Measurements from ENCODE around the gene TPK1.

TPK1 gene

DNA sequence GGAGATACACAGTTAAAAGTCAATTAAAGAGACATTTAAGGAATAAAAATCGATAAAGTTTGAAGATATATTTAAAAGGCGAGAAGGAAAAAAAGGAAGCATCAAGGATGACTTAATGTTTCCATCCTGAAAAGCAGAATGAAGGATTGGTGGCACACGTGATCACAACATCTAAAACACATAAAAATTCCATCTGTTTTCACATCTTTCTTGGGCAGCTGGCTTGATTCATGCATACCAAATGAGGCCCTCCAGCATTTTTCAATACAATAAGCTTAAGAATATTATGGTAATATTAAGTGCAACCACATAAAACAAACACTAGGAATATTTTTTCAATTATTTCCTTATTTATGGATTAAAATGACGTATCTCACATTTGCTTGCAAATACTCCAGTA lies 112.6 kb downstream of the TPK1 start:
- DNase-seq (ENCODE audit: low read depth): no peak

DNA sequence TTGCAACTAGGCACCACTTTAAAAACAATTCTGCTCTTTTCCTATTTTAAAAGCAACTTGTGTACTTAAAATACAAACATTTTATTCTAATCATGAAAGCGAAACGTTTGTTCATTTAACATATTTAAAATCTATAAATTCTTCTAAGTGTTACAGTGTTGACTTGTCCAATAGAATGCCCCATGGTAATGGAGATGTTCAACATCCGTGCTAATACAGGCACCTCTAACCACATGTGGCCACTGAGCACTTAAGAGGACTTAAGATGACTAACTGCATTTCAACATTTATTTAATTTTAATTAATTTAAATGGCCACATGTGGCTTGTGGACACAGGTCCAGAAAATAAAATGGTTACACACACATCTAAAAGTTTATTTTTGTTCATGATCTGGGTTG lies 115.1 kb downstream of the TPK1 start:
- DNase-seq (ENCODE audit: low read depth): no peak

DNA sequence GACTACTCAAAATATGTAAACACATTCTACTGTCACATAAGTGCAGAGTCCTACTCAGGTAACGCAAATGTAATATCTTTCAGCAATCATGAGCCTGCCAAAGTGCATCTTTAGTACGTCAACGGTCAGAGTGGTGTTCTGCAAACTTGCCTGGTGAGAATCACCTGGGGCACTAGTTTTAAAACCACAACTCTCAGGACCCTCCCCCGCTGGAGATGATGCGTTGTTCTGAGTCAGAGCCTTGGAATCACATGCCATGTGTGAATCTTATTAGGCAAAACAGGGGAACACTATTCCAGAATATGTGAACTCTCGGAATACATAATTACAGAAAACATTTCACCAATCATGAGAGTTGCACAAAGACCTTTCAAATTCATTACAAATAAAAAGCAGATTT lies 115.7 kb downstream of the TPK1 start:
- peak; percentile 1 for DNase-seq (ENCODE audit: low read depth)

DNA sequence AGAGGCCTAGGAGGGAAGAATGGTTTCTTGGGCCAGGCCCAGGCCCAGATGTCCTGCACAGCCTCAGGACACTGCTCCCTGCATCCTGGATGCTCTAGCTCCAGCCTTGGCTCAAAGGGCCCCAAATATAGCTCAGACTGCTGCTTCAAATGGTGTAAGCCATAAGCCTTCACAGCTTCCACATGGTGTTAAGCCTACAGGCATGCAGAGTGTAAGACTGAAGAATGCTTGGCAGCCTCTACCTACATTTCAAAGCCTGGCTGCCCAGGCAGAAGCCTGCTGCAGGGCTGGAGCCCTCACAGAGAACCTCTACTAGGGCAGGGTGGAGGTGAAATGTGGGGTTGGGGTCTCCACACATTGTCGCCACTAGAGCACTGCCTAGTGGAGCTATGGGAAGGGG lies 118.1 kb downstream of the TPK1 start:
- DNase-seq (ENCODE audit: low read depth): no peak

DNA sequence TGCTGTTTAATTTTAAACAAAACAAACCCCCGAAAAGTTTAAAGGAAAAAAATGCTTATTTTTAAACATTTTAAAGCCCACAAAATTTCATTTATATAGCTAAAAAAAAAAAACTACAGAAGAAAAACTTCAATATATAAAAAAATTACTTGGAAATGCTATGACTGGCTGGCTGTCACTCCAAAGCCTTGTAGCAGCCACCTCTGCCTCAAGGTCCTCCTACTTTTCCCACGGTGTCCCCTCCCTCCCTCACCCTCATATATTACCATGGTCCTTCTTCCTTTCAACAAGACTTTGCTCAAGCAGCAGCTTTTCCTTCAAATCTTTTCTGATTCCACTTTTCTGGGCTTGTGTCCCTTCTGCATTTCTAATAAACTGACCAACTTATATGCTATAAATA lies 122.0 kb downstream of the TPK1 start:
- no peak for DNase-seq (ENCODE audit: low read depth)

DNA sequence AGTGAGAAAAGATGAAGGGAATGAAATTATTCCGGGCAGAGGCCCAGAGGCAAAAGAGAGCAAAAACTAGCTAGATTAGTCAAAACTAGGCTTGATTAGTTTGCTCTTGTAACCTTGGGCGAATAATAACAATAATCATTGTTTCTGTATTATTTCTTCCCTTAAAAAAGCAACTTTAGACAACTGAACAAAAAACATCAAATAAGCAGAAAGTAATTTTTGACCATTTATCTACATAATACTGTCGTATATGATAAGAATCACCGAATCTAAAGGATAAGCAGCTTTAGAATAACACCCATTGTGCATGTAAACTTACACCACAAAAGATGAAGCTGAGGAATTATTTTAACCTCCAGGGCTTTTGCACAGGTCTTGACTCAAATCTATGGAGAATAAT lies 125.1 kb downstream of the TPK1 start:
- DNase-seq (ENCODE audit: low read depth): no peak

DNA sequence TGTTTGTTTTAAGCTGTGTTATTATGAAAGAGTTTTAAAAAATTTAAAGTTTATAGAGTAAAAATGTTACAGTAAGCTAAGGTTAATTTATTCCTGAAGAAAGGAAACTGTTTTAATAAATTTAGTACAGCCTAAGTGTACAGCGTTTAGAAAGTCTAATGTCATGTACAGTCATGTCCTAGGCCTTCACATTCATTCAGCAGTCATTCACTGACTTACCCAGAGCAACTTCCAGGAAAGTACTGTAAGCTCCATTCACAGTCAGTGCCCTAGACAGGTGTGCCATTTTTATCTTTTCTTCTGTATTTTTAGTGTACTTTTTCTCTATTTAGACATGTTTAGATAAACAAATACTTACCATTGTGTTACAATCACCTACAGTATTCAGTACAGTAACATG lies 126.8 kb downstream of the TPK1 start:
- no peak for DNase-seq (ENCODE audit: low read depth)

DNA sequence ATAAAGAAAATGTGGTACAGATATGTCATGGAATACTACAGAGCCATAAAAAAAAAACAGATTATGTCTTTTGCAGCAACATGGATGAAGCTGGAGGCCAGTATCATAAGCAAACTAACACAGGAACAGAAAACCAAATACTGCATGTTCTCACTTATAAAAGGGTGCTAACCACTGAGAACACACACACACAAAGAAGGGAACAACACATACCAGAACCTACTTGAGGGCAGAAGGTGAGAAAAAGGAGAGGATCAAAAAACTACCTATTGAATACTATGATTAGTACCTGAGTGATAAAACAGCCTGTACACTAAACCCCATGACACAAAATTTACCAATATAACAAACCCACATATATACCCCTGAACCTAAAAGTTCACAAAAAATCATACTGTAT lies 144.6 kb downstream of the TPK1 start:
- DNase-seq (ENCODE audit: low read depth): no peak

DNA sequence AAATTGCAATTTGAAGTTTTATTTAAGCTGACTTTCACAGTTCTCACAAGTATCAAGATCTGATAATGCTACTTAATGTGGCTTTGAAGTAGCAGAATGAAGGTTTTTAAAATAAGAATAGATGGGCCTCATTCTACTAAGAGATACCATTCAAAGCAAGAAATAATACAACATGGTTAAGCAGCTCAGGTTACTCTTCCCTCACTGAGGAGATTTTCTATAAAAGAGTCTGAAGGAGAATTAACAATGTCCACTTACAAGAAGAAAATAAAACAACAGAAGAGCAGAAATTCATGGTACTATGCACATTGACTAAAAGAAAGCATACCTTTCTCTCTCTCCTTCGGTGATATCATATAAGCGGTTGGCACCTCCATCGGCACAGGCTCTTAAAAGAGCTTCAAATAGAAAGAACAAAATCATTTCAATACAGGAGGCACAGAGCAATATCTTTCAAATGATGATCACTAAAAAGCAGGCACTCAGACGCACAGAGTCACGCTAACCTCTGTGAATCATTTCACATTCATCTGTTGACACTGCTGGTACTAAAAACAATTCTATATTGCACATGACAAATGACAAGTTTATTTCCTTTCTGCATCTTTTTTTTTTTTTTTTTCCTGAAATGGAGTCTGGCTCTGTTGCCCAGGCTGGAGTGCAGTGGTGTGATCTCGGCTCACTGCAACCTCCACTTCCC lies 153.1 kb downstream of the TPK1 start:
- no peak for DNase-seq (ENCODE audit: low read depth)

DNA sequence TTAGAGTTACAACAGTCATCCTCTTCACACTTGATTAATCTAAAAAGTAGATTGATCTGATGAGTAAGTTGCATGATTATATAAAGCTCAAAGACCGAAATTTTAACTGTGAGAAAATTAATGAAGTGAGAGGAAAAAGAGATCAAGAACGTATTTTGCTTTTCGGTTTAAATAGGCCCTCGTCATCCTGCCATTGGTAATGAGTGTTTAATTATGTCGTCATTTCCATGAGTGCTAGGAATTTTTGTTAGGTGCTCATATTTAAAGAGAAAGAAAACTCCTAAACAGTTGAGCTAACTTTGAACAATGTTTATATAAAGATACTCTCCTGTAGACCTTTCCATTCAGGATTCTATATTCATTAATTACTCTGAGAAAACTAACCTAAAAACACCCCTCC lies 159.4 kb downstream of the TPK1 start:
- no peak for DNase-seq (ENCODE audit: low read depth)

DNA sequence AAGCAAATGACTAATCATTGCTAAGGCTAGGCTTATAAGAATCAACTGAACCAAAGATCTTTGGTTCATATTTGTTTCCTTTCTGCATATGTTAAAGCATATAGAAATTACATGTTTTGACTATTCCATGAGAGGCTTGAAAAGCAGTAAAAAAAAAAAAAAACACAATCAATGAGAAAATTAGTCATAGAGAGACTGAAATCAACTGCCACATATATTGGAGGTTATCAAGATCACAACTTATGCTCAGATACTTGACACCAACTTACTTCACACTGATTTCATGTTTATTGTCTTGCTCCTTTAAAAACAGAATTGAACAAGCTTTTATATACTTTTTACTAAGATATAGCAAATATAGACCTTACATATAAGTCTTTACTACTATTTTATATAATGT lies 161.3 kb downstream of the TPK1 start:
- DNase-seq (ENCODE audit: low read depth): no peak

DNA sequence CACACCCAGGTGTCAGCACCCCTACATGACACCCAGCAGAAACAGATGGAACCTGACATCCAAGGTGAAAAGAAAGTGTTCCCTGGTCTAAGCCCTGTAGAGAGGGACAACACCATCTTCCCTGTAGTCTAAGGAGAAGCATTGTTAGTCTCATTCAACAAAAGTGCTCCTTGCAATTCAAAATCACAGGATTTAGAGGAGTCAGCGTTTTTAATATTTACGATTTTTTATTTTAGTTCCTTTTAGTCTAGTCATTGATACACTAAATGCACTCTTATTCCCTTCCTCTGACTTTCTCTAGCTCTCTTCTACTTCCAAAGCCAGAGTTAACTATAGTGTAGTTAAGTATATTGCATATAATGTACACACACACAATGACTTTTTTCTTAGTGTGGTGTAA lies 163.0 kb downstream of the TPK1 start:
- DNase-seq (ENCODE audit: low read depth): no peak

DNA sequence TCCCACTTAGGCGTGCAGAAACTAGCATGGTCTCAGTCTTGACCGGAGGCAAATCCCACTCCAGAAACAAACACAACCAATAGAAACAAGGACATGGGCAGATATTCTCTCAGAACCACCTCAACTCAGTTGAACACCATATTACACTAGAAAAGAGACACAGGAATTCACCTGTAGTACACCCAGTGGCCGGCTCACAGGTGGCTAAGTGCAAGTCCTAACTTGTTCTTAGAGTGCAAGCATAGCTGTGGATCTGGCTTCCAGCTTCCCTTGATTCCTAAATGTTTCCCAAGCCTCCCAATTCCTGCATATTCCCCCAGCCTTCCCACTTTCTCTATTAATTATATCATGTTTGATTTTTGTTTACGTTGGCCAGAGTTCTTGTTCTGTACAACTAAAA lies 164.4 kb downstream of the TPK1 start:
- DNase-seq (ENCODE audit: low read depth): no peak

DNA sequence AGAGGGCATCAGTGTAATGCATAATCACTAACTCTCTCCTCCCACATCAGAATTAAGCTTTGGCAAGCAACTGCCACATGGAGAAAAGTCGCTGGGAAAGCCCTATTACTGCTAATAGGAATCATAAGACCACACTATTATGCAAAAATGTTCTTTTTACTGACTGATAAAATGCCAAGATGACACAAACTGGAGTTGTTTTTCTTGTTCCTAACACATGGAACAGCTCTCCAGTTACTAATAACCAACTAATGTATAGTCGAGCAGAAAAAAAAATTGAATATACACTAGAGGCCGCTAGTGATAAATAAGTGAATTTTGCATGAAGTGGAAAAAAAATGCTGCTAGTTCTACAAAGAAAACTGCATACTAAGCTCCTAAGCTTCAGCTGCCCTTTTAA lies 165.6 kb downstream of the TPK1 start:
- no peak for DNase-seq (ENCODE audit: low read depth)

DNA sequence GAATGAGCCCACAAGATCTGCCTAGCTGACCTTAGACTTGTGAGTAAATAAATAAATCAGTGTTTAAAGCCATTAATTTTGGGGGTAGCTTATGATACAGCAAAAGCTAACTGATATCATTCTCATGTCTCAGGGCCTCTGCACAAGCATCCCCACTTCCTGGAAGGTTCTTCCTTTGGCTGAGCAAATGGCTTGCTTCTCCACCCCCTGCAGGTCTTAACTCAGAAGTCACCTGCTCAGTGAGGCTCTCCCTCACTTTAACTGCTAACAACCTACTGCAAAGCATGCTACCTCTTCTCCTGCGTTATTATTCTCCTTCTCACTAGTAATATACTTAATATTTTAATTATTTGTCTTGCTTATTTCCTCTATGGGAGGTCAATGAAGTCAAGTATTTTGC lies 167.3 kb downstream of the TPK1 start:
- DNase-seq (ENCODE audit: low read depth): no peak

DNA sequence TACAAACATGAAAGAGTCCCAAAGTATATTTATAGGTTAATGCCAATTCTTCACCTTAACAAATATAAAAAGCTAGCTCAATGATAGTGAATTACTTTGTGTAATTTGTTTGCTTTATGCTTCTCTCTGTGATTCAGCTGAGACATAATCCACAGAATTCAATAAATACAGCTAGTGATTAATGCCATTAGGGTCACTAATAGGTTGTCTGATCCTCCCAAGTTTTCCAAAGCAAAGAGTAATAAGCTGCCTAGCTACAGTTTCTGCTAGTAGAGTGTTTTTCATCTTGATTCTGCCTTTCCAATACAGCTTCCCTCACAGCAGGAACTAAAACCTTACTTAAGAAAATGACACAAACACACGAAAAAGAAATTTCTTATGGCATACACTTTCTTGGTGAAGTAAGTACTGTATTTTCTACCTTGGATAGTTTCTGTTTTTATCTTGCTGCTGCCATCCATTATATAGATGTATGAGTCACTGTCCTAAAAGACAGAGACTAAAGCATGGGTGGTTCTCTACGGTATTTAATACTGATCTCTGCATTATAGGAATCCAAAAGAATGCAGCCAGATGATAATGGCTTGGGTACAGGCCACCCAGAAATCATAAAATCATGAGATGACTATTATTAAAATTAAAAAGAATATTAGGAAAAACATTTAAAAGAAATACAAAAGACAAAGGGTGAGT lies 170.0 kb downstream of the TPK1 start:
- no peak for DNase-seq (ENCODE audit: low read depth)

DNA sequence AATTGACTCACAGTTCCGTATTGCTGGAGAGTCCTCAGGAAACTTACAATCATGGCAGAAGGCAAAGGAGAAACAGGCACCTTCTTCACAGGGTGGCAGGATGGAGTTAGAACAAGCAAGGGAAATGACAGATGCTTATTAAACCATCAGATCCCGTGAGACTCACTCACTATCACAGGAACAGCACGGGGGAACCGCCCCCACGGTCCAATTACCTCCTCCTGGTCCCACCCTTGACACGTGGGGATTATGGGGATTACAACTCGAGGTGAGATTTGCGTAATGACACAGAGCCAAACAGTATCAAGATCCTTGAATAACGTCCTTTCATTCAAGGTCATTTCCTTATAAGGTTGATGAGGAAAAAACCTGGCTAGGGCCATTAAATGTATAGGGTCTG lies 176.6 kb downstream of the TPK1 start:
- DNase-seq (ENCODE audit: low read depth): no peak

DNA sequence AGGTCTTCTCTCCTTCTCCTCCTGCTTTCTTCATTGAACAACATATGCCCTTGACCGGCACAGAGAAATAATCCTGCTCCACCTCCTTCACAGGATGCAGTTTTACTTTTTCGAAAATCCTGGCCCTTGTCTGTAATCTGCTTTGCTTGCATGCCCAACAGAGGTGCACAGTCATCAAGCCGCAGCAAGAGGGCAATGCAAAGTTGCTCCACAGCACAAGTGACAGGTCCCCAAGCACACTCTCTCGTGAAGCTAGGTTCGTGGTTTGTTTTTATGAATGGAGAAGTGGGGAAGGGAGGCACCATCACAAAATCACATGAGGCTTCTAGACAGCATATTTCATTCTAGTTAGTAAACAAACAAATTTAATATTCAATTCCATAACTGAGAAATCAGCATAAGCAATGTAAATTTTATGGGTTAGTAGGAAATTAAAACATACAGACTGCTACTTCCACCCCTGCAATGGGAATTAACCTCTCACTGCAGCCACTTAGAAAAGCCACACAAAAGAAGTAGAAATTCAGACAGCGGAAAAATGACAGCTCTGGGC lies 178.8 kb downstream of the TPK1 start:
- no peak for DNase-seq (ENCODE audit: low read depth)

DNA sequence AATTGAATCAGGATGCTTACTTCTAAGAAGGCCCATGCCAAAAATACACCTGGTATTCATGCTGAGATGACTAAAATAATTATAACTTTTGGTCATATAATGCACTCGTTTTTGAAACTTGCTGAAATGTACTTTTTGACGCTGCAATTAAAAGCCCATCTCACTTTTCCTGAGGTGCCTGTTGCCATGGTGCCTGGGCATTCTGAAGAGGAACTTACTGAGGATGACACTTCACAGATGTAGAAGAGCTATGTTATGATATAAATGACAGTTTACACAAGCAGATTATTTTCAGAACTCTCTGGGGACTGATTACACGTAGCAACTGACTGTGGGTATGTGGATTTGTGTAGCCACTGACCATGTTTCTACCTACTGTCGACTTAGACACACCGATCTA lies 182.4 kb downstream of the TPK1 start:
- no peak for DNase-seq (ENCODE audit: low read depth)

DNA sequence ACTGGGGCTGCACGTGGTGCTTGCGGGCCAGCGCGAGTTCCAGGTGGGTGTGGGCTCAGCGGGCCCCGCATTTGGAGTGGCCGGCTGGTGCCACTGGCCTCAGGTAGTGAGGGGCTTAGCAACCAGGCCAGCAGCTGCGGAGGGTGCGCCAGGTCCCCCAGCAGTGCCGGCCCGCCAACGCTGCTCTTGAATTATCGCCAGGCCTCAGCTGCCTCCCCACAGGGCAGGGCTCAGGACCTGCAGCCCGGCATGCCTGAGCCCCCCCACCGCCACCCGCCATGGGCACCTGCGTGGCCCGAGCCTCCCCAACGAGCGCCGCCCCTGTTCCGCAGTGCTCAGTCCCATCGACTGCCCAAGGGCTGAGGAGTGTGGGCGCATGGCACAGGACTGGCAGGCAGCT lies 185.4 kb downstream of the TPK1 start:
- no peak for DNase-seq (ENCODE audit: low read depth)

DNA sequence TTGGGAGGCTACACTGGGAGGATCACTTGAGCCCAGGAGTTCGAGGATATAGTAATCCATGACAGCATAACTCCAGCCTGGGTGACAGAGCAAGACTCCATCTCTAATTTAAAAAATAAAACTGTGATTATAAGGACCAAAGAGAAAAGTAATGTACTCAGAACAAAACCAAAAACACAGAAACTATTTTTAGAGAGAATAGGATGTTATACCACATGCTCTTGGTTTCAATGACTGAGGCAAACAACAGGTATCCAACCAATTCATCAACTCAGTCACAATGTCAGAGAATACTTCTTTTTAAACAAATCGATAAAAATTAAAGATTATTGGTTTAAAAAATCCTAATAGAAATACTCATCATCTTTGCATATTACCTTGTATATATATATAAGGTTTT lies 186.7 kb downstream of the TPK1 start:
- no peak for DNase-seq (ENCODE audit: low read depth)

DNA sequence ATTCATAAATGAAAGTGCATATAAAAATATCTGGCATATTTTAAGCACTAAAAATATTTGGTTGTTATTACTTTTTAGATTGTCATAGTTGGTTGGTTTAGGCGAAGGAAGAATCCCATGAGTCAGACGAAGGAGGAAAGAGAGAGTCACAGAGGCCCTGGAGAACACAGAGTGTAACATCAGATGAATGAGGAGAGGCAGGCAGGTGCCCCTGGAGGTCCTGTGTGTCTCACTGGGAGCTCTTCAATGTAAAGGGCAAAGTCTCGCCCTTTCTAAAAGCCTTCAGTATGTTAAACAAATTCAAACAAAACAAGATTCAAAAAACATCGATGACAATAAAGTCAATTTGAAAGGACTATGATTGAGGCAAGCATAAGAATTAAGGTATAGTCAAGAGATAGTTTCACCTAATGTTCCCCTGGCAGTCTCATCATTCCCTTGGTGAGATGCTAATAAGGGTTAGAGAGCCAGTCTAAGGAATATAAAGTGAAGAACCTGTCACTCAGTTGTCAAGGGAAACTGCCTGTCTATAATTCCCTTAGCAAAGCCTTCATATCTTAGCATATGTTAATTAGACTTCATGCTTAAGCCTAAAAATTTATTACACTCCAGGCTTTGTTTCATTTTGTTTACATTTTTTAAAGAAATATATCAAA lies 194.3 kb downstream of the TPK1 start:
- DNase-seq (ENCODE audit: low read depth): no peak

DNA sequence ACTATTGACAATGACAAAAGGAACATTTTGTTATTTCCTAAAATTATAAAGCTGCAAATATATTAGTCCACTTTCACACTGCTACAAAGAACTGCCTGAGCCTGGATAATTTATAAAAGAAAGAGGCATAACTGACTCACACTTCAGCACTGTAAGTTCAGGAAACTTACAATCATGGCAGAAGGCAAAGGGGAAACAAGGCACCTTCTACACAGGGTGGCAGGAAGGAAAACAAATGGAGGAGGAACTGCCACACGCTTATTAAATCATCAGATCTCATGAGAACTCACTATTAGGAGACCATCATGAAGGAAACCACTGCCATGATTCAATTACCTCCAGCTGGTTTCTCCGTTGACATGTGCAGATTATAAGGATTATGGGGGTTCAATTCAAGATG lies 203.1 kb downstream of the TPK1 start:
- DNase-seq (ENCODE audit: low read depth): no peak
